Measurements from ENCODE around the gene CD59.

DNA sequence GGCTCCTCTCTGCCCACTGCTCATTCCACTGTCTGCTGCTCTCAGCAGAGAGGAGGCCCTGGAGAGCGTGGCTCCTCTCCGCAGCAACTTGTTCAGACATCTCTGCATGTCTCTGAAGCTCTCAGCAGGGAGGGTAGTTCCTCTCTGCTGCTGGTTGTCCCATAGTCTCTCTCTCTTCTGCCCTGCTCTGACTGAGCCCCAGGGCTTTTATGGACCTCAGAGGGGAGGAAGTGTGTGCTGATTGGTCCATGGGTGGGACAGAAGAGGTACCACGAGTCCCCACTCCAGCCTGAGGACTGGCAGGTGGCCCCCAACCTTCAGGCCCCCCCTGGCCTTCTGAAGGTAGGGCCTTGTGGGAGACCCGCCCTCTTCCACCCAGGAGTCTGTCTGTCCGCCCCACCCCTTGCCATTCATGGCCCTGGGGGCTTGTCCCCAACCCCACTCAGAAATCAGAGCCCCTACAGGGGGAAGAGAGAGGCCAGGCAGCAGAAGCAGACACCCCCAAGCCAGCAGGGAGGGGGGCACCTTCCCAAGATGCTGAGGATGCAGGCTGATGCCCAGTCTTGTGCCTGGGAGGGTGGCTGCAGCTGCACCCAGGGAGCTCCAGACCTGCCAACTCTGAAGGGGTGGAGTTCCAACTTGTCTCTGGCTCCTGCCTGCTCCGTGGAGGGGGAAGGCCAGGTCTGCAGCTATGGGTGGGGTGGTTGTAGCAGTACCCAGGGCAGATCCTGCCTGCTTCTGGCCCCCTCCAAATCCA lies 70.7 kb downstream of the CD59 start:
- TF ChIP-seq, protein P1, sequence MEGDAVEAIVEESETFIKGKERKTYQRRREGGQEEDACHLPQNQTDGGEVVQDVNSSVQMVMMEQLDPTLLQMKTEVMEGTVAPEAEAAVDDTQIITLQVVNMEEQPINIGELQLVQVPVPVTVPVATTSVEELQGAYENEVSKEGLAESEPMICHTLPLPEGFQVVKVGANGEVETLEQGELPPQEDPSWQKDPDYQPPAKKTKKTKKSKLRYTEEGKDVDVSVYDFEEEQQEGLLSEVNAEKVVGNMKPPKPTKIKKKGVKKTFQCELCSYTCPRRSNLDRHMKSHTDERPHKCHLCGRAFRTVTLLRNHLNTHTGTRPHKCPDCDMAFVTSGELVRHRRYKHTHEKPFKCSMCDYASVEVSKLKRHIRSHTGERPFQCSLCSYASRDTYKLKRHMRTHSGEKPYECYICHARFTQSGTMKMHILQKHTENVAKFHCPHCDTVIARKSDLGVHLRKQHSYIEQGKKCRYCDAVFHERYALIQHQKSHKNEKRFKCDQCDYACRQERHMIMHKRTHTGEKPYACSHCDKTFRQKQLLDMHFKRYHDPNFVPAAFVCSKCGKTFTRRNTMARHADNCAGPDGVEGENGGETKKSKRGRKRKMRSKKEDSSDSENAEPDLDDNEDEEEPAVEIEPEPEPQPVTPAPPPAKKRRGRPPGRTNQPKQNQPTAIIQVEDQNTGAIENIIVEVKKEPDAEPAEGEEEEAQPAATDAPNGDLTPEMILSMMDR (conservative IDR thresholded peaks at IDR 0.05; ENCODE audit: low read length): no peak
- TF ChIP-seq EZH2phosphoT487 (IDR thresholded peaks at IDR 0.05; ENCODE audit: borderline replicate concordance): no peak

All from Loucy (cell line).